A549 (cell line): ENCODE measurements around the gene CD82.

Experiments used
- CEBPB ChIP-seq, 2 experiments: fragments of >200 bp in 1 of 2; sonication (Bioruptor Twin) in 1 of 2; formaldehyde crosslinking in 1 of 2; IDR thresholded peaks; 2 replicates each; pipeline ENCODE4 v1.6.1; 2012 to 2016
- CTCF ChIP-seq: fragments of >200 bp; sonication (Bioruptor Twin); formaldehyde crosslinking; IDR thresholded peaks from 3 replicates; pipeline ENCODE4 v1.5.1; 2016
- KDM5A ChIP-seq: fragments of 200-600 bp; sonication (generic); IDR thresholded peaks from 2 replicates; pipeline ENCODE4 v1.6.1; 2016; ENCODE audit warnings: antibody characterized with exemption, mild to moderate bottlenecking
- NFE2L2 ChIP-seq: fragments of 150-350 bp; conservative IDR thresholded peaks from 2 replicates; pipeline ENCODE4 v1.6.1; 2014; ENCODE audit warnings: low read length
- POLR2A ChIP-seq: IDR thresholded peaks from 2 replicates; pipeline ENCODE4 v1.6.1; 2012; ENCODE audit warnings: mild to moderate bottlenecking, low read length
- SMC3 ChIP-seq: fragments of >200 bp; sonication (Bioruptor Twin); formaldehyde crosslinking; IDR thresholded peaks from 3 replicates; pipeline ENCODE4 v1.6.1; 2018; ENCODE audit warnings: inconsistent platforms

GRCh38 chr11:44542372-44542771 is 23.1 kb upstream of the CD82 start:
- TF ChIP-seq CTCF (no peak), POLR2A (no peak), SMC3 (no peak), NFE2L2 (no peak), CEBPB (IDR thresholded peaks at IDR 0.05) (no peak), KDM5A (no peak)
